GM18858 (cell line): ENCODE data around the gene RAB10.
A peak's percentile ranks its signal among the peaks of the same experiment; 100 is the strongest.
"Not testable (repeated sequence)": the region's sequence is repeated elsewhere in the genome, so short reads cannot be mapped to it uniquely, and the experiment has no call there.

Source experiments
- ATAC-seq: cut with Tn5 transposase; IDR thresholded peaks from one replicate; pipeline ENCODE4 v1.9.1; 2021; ENCODE audit not compliant: unreplicated experiment

Gene RAB10

GRCh38 chr2:26033818-26034636 lies at the start of gene RAB10:
Gene RAB10, plus strand, starts transcription at chr2:26034084. Its CDS starts 525 bp downstream, at chr2:26034609.
- ATAC-seq, result peak; percentile 75

GRCh38 chr2:25988134-25988533 lies 45.8 kb upstream of the RAB10 start:
- ATAC-seq, result no peak

GRCh38 chr2:25989154-25989553 lies 44.7 kb upstream of the RAB10 start:
- ATAC-seq, result no peak

GRCh38 chr2:25991965-25992364 lies 41.9 kb upstream of the RAB10 start:
- ATAC-seq, result no peak

- no peak for ATAC-seq
Measured at GRCh38 chr2:25992556-25992955, 41.3 kb upstream of the RAB10 start.

- no peak for ATAC-seq
Measured at GRCh38 chr2:25993049-25993448, 40.8 kb upstream of the RAB10 start.

- ATAC-seq, result no peak
Measured at GRCh38 chr2:25994509-25994908, 39.4 kb upstream of the RAB10 start.

- ATAC-seq, result no peak
Measured at GRCh38 chr2:25996844-25997243, 37.0 kb upstream of the RAB10 start.

- ATAC-seq, result not testable (repeated sequence)
Measured at GRCh38 chr2:25998816-25999383, 35.0 kb upstream of the RAB10 start.

GRCh38 chr2:25999406-25999805 lies 34.5 kb upstream of the RAB10 start:
- not testable (repeated sequence) for ATAC-seq

- no peak for ATAC-seq
Measured at GRCh38 chr2:26000561-26001082, 33.3 kb upstream of the RAB10 start.

GRCh38 chr2:26001743-26002351 lies 32.0 kb upstream of the RAB10 start:
- ATAC-seq, result no peak

- ATAC-seq, result no peak
Measured at GRCh38 chr2:26002632-26003310, 31.1 kb upstream of the RAB10 start.

- no peak for ATAC-seq
Measured at GRCh38 chr2:26008095-26008494, 25.8 kb upstream of the RAB10 start.

- ATAC-seq, result no peak
Measured at GRCh38 chr2:26008851-26009566, 24.9 kb upstream of the RAB10 start.

- ATAC-seq, result no peak
Measured at GRCh38 chr2:26009567-26009963, 24.3 kb upstream of the RAB10 start.

GRCh38 chr2:26010943-26011342 lies 22.9 kb upstream of the RAB10 start:
- no peak for ATAC-seq

GRCh38 chr2:26011609-26011989 lies 22.3 kb upstream of the RAB10 start:
- no peak for ATAC-seq

- no peak for ATAC-seq
Measured at GRCh38 chr2:26011990-26012856, 21.7 kb upstream of the RAB10 start.

- no peak for ATAC-seq
Measured at GRCh38 chr2:26013668-26014067, 20.2 kb upstream of the RAB10 start.
